GM18511 (cell line): ENCODE results near the gene GNB1.
"Not testable (repeated sequence)": the region's sequence is repeated elsewhere in the genome, so short reads cannot be mapped to it uniquely, and the experiment has no call there.

Experiments used
- ATAC-seq: cut with Tn5 transposase; IDR thresholded peaks from one replicate; pipeline ENCODE4 v1.9.1; 2021; ENCODE audit warnings: mild to moderate bottlenecking, moderate library complexity; ENCODE audit not compliant: unreplicated experiment

GNB1 gene

DNA sequence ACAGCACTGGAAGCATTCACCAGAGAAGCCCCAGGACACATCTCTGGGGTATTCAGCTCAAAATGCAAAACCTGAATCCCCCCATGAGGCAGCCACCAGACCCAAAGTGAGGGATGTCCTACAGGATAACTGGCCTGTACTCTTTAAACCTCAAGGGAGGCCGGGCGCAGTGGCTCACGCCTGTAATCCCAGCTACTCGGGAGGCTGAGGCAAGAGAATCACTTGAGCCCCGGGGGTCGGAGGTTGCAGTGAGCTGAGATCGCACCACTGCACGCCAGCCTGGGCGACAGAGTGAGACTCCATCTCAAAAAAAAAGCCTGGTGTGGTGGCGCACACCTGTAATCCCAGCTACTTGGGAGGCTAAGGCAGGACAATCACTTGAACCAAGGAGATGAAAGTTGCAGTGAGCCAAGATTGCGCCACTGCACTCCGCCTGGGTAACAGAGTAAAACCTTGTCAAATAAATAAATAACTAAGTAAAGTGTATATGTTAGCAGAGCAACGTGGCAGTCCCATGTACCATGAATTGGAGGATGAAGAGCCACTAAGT, 29.1 kb downstream of the GNB1 start:
- not testable (repeated sequence) for ATAC-seq

DNA sequence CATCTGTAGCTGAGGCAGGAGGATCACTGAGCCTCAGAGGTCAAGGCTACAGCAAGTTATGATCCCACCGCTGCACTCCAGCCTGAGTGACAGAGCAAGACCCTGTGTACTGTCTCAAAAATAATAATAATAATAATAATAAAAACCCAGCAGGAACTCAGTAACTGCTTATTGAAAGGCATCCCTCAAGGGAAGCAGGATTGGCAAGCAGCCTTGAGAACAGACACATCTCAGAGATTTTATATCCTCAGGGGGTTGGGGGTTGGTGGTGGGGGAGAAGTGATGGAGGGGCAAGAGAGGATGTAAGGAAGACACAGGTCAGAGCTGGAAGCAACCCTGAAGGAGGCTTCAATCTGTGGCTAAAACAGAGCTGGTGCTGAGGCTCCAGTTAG, 29.6 kb downstream of the GNB1 start:
- no peak for ATAC-seq

DNA sequence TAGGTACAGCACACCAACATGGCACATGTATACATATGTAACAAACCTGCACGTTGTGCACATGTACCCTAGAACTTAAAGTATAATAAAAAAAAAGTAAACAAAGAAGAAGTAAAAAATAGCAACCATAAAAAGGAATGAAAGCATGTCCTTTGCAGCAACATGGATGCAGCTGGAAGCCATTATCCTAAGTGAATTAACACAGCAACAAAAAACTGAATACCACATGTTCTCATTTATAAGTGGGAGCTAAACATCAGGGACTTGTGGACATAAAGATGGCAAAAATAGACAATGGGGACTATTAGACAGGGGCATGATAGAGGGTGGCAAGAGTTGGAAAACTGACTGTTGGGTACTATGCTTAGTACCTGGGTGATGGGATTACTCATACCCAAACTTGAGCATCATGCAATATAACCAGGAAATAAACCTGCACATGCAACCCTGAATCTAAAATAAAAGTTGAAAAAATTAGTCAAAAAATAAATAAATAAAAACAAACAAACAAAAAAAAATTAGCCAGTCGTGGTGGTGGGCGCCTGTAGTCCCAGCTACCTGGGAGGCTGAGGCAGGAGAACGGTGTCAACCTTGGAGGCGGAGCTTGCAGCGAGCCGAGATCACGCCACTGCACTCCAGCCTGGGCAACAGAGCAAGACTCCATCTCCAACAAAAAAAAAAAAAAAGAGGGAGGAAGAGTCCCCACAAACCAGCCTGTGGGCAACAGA, 30.8 kb downstream of the GNB1 start:
- ATAC-seq, result not testable (repeated sequence)

DNA sequence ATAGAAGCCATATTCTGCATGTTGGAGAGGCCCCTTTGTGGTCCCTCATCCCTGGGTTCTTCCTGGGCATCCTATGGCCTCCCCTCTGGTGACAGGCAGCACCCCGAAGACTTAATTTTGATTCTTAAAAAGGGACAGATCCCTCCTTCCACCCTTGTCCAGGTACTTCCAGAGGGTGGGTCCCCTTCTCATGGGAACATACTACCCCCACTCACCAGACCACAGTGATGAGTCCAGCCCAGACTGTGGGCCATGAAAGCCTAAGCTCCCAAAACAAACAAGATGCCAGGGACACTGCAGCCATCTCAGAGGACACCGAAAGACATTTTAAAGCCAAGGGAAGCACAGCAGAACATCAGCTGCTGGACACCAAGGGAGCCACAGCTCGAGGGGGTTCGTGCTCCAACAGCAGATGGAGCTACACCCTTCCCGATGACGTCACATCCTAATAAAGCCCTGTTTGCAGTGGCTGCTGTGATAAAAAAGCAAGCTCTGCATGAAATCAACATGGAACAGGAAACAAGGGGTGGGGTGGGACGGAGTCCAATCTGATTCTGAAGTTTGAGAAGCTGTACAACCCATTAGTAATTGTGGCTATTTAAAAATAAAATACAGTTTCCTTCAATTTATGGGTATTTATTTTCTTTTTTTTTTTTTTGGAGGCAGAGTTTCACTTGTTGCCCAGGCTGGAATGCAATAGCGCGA, 32.4 kb downstream of the GNB1 start:
- no peak for ATAC-seq

DNA sequence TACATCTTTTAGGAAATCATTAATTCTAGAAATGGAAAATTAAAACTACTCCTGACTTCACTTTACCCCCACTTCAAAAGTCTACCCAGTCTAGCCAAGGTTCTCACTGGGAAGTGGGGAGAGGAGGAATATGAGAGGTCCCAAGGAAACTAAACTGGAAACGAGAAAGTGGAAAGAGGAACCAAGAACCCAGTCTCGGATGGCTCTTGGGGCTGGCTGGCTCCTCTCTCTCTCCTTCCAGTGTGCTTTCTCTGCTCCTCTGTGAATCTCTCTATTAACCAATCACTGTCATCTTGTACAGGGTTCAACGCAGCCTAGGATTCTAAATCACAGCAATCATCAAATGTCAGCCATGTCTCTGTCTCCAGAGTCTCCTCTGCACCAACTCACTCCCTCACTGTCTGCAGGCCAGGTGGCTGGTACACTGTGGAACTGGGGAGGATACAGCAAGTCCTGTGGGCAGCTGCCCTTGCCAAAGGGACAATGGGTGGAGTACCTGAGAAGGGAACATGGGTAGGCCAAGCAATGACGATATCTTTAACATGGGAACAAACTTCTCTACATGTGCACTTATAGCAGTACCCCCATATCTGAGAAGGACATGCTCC, 33.7 kb downstream of the GNB1 start:
- no peak for ATAC-seq

GRCh38 chr1:1856161-1856560, 34.7 kb downstream of the GNB1 start:
- not testable (repeated sequence) for ATAC-seq

GRCh38 chr1:1853593-1854257, 37.2 kb downstream of the GNB1 start:
- no peak for ATAC-seq

DNA sequence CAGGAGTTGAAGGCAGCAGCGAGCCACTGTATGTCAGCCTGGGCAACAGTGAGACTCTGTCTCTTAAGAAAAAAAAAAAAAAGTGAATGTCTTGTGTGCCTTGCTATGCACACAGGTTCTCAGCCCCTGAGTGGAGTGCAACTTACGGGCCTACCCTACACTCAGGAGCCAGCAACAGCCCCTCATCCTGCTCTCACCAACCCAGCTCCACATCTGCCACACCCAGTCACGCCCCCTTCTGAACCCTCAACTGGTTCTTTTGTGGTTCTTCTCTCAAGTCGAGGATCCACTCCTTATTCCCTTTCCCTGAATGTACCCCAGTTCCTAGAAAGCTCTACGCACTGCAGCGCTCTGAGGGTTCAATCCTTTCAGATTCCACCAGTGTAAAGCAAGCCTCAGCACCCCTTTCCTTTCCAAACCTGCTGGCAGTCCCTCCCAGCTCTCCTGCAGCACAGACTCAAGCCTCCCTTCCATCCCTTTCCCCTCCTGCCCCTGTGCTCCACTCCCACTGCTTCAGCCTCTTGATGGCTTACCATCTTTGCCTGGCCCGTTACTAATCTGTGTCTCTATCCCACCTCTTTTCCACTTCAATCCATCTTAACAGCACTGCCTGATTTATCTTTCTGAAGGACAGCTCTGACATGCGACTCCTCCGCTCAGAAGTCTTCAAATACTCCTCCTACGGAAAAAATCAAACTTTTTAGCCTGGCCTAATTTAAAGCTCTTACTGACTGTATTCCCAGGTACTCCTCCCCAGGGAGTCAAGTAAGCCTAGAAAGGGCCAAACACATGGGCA, 38.1 kb downstream of the GNB1 start:
- no peak for ATAC-seq

DNA sequence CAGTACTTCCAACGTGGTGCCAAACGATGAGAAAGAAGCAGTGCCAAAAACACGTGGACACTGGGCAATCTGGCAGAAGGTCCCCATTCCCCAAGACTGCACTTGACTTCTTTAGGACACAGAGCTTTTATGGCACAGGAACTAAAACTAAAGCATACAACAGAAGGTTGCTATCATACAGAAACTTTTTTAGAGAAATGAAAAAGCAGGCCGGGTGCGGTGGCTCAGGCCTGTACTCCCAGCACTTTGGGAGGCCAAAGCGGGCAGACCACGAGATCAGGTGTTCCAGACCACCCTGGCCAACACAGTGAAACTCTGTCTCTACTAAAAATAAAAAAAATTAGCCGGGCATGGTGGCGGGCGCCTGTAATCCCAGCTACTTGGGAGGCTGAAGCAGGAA, 43.0 kb downstream of the GNB1 start:
- no peak for ATAC-seq

DNA sequence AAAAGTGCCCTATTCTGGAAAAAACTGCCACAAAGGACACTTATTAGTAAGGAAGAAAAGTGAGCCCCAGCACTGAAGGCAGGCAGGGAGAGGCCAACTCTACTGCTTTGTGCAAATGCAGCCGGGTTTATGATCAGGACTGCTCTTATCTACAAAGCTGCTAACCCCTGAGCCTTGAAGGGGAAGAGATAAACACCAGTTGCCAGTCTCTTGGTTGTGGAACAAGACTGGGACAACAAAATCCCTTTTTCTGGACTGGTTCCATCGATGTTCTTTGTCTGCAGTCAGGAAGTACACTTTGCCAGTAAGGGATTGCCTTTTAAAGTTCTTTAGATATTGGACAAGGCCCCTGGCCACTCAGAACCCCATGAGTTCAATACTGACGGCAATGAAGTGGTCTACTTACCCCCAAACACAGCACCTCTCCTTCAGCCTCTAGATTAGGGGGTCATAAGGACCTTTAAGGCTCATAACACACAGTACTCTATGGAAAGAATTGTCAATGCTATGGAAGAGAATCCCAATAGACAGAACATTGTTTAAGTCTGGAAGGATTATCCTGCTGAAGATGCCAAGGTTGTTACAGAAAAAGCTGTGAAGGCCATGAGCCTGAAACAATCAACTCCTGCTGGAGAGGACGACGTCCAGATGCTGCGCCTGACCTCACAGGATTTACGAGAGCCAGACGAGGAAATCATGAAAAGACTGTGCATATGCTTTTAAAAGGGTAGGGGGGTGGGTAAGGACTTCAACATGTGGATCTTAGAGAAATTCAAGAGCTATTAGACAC, 43.6 kb downstream of the GNB1 start:
- no peak for ATAC-seq

GRCh38 chr1:1846386-1846918, 44.4 kb downstream of the GNB1 start:
- ATAC-seq, result no peak

GRCh38 chr1:1842360-1843146, 48.3 kb downstream of the GNB1 start:
- ATAC-seq, result no peak

GRCh38 chr1:1841575-1841995, 49.3 kb downstream of the GNB1 start:
- ATAC-seq, result no peak

GRCh38 chr1:1839311-1839965, 51.4 kb downstream of the GNB1 start:
- ATAC-seq, result no peak

DNA sequence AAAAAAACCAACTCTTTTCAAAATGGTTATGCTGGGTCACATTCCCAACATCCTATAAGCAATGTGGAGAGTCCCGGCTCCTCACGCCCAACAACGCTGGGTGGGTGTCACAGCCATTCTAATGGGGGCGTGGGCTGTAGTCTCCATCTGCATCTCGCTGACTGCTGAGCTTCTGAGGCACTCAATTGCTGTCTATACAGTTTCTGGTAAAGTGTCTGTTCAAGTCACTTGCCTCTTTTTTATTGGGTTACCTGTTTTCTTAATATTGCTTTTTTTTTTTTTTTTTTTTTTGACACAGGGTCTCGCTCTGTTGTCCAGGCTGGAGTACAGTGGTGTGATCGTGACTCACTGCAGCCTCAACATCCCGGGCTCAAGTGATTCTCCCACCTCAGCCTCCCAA, 54.8 kb downstream of the GNB1 start:
- no peak for ATAC-seq

- ATAC-seq, result no peak
Observed at GRCh38 chr1:1835546-1835945, 55.3 kb downstream of the GNB1 start.

DNA sequence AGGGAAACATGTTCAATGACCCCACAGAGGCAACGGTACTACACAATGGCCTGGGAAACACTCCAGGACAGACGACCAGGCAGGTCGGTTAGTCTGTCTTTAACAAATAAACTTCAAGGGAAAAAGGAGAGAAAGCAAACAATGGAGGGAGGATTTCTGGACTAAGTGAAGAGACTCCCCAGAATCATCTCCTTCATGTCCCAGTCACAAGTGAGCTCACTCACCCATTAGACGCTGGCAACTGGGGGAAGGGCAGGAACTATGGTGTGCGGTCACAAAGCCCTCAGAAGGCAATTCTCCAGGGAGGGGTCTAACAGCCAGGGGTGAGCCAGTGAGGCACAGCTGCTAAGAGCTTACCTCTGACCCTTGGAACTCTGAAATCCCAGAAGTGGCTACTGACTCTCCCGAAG, 57.0 kb downstream of the GNB1 start:
- ATAC-seq, result no peak

- ATAC-seq, result no peak
Observed at GRCh38 chr1:1833456-1833855, 57.4 kb downstream of the GNB1 start.
